ENCODE results near the gene ANAPC13.

ANAPC13 gene, protein sequence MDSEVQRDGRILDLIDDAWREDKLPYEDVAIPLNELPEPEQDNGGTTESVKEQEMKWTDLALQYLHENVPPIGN

DNA sequence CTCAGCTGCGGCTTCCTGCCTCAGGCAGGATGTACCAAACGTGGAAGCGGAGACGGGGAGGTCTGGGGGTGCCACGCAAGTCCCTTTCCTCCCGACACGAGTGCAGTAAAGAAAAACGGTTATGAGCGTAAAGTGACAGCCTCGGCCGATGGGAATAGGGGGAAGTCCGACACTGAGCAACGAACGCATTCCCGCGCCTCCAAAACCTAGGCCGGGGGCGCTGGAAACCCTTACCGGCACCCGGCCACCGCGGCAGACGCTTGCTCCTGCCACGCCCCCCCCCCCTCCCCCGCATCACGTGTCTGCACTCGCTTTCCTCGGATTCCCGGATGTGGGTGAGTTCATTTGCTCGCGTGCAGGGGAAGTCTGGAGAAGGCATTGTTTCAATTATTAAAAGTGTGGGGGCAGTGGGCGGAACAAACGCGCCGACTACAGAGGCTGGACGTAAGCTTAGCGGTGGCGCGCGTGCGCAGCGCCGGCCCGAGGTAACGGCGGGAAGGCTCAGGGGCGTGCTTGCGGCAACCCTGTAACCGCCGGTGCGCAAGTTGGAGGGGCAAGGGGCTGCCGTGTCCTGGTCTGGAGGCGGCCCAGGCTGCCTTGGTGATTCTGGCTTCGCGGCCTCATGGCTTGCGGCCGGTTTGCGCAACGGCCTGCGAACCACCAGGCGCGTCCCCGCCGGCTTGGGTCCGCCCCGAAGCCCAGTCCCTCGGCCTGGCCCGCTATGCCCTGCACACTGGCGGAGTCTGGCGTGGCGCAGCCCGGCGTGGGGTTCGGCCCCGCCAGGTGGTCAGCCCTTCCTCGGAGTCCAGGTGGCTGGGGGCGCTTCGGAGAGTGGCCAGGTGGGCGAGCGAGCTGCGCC is at the start of gene ANAPC13, which contains the start of gene CEP63:
Gene ANAPC13, minus strand, starts transcription at position 268 of the 859 bp plus-strand sequence. CDS start 3,081 bp downstream, outside the sequence.
Gene CEP63, plus strand, starts transcription at position 340 of the 859 bp plus-strand sequence. CDS start 9,264 bp downstream, outside the sequence.
- peak; percentile 78 to 84 for DNase-seq (ENCODE audit: low read depth in 2 of 2)

DNA sequence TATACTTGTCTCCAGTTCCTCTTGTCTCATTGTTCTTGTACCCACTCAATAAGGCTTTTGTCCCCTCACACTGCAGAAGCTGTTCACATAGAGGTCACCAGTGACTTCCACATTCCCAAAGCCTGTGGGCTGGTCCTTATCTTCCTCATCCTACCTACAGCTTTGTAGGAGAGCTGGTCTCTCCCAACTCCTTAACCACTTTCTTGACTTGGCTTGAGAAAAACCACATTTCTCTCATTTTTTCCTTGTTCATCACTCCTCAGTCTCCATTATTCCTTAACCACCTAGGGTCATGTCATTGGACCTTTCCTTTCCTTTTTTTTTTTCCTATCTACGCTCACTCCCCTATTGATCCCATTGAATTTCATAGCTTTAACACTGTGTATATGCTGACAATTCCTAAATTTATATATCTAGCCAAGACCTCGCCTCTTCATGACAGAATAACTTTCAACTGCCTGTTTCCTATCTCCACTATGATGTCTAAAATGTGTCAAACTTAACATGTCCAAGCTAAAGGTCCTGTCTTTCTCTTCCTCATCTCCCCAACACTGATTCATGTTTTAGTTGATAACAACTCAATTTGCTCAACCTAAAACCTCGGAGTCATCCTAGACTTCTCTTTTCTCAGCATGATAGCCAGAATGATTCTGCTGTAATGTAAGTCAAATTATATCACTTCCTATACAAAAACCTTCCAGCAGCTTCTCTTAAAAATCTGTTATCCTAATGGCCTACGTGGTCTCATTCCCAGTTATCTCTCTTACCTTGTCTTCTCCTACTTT is 49.6 kb upstream of the ANAPC13 start:
- DNase-seq (ENCODE audit: low read depth in 2 of 2) = no peak

DNA sequence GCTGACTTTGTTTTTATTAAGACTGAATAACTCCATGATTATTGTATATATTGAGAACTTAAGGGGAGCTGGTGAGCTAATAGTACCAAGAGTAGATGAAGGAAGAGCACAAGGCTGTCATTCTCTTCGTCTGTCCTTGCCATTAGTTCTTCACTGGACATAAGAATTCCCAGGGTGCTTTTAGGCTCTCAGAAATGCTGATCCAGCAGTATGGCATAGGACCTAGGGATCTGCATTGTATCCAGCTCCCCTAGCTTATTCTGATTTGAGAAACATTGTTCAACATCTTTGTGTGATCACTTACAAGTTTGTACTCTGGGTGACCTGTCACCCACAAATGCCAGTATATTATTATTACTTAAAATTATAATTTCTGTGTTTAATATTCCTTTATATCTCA is 47.7 kb upstream of the ANAPC13 start:
- DNase-seq (ENCODE audit: low read depth in 2 of 2) = no peak

DNA sequence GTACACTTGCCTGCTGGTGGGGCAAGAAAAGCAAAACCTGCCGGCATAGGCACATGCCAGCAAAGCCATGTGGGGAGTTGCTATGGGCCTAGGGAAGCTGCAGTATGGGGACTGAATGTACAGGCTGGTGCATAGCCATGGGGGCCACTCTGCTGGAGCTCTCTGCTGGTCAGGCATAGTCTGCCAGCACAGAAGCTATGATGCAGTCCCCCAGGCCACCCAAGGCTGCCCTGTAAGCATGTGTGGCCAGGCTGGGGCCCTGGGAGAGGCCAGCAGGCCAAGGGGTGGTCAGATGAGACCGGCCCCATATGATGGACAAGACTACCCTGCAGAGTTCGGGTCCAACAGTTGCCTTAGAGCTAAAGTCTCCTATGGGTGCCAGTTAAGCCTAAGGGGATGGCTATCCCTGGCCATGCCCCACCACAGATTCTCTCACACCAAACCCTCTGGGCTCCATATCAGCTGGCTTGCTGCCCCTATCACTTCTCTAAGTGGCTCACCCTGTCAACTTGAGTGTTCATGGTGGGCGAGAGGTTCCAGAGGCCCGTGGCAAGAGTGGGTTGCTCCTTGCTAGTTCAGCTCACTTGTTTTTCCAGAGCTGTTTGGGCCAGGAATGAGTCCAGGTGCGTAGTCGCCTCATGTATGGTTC is 41.9 kb upstream of the ANAPC13 start:
- no peak for DNase-seq (ENCODE audit: low read depth in 2 of 2)

DNA sequence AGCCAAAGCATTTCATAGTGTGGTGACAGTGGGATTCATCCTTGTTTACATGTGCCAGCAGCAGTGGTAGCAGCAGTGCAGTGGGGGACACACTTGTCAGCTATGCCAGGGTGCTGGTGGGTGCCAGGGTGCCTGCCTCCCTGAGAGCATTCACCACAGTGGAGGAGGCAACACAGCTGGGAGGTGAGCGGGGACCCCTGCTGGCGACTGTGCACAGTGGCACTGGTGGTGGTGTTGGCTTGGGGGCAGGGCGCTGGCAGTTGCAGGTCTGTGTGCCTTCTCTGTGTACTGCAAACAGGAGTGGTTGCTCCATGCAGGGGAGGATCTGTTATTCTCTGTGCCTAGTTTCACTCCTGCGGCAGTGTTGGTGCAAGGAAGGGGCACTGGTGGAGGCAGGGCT is 41.3 kb upstream of the ANAPC13 start:
- DNase-seq (ENCODE audit: low read depth in 2 of 2) = no peak

DNA sequence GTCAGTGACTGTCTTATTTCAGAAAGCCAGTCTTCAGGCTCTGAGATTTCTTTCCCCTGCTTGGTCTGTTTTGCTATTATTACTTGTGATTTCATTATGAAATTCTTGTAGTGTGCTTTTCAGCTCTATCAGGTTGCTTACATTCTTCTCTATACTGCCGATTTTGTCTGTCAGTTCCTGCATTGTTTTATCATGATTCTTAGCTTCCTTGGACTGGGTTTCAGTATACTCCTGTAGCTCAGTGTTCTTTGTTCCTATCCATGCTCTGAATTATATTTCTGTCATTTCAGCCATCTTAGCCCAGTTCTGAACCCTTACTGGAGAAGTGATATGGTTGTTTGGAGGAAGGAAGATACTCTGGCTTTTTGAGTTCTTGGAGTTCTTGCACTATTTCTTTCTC is 40.5 kb upstream of the ANAPC13 start:
- no peak for DNase-seq (ENCODE audit: low read depth in 2 of 2)

DNA sequence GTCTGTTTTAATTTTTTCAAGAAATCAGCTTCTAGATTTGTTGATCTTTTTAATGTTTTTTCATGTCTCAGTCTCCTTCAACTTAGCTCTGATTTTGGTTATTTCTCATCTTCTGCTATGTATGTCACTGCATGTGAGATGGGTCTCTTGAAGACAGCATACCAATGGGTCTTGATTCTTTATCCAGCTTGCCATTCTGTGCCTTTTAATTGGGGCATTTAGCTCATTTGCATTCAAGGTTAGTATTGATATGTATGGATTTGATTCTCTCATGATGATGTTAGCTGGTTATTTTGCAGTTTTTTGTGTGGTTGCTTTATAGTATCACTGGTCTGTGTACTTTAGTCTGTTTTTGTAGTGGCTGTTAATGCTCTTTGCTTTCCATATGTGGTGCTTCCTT is 39.5 kb upstream of the ANAPC13 start:
- DNase-seq (ENCODE audit: low read depth in 2 of 2) = no peak

DNA sequence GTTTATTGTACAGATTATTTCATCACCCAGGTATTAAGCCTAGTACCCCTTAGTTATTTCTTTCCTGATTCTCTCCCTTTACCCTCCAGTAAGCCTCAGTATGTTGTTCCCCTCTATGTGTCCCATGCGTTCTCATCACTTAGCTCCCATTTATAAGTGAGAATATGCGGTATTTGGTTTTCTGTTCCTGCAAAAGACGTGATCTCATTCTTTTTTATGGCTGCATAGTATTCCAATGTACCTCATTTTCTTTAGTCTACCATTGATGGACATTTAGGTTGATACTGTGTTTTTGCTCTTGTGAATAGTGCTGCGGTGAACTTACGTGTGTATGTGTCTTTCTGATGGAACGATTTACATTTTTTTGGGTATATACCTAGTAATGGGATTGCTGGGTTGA is 36.8 kb upstream of the ANAPC13 start:
- no peak for DNase-seq (ENCODE audit: low read depth in 2 of 2)

DNA sequence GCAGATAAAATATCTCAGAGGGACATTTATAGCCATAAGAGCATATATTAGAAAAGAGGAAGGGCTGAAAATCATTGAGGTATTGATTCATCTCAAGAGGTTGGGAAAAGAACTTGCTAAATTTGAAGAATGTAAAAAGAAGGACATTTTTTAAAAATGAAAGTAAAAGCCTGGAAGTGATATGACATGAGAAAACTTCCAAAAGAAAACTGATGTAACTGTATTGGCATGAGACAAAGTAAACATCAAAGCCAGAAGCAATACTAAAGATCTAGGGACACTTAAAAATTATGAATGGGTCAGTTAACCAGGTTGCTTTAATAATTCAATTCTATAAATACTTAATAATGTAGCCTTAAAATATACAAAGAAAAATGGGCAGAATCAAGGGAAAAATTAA is 32.0 kb upstream of the ANAPC13 start:
- DNase-seq (ENCODE audit: low read depth in 2 of 2) = no peak

DNA sequence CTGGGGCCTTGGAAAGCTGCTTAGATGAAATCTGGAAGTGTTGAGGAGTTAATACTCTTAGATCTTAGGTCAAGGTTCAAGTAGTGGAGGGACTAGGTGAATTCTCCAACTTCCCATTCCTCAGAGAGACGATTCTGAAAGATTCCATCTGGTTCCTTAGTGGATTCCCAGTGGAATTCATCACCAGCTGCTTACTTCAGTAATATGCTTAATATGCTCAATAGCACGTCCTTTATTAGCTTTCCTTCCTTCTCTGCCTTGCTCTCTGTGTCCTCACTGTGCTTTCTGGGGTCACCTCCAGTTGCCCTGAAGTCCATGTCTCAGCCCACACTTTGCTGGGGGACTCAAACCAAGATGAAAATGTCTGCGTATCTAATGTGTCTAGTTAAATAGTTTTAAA is 31.1 kb upstream of the ANAPC13 start:
- no peak for DNase-seq (ENCODE audit: low read depth in 2 of 2)

DNA sequence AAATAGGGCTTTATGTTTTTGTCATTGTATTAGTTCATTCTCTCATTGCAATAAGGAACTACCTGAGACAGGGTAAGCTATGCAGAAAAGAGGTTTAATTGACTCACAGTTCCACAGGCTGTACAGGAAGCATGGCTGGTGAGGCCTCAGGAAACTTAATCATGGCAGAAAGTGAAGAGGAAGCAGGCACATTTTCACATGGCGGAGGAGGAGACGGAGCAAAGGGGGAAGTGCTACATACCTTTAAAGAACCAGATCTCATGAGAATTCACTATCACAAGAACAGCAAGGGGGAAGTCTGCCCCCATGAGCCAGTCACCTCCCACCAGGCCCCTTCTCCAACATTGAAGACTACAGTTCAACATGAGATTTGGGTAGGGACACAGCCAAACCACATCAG is 25.7 kb upstream of the ANAPC13 start:
- no peak for DNase-seq (ENCODE audit: low read depth in 2 of 2)

DNA sequence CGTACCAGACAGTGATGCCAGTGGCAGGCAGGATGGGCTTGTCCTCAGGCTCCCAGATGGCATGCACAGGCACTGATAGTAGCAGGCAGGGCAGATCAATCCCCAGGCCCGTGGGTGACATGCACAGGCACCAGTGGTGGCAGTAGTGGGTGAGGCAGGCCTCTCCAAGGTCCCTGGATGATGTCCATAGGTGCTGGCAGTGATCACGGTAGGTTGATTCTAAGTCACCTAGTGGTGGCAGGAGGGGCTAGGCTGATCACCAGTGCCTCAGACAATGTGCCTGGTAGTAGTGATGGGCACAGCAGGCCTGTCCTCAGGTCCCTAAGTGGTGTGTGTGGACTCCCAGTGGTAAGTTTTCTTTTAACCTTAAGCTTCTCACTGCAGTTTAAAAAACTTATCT is 19.7 kb upstream of the ANAPC13 start:
- DNase-seq (ENCODE audit: low read depth in 2 of 2) = no peak

DNA sequence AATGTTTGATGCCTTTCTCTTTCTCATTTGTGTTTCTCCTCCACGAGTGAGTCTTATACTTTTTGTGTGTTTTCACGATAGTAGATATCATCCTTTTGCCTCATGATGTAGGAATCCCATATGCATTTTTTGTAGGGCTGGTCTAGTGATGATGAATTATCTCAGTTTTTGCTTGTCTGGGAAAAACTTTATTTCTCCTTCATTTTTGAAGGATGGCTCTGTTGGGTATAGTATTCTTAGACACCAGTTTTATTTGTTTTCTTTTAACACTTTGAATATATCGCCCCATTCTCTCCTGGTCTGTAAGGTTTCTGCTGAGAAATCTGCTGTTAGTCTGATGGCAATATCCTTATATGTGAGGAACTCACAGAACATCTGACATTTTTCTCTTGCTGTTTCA is 18.3 kb upstream of the ANAPC13 start:
- no peak for DNase-seq (ENCODE audit: low read depth in 2 of 2)

DNA sequence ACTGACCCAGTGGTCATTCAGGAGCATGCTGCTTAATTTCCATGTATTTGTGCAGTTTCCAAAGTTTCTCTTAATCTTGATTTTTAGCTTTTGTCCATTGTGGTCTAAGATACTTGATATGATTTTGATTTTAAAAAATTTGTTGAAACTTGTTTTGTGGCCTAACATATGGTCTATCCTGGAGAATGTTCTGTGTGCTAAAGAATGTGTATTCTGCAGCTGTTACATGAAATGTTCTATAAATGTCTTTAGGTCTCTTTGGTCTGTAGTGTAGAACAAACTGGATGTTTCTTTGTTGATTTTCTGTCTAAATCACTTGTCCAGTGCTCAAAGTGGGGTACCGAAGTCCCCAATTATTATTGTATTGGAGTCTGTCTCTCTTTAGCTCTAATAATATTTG is 17.5 kb upstream of the ANAPC13 start:
- no peak for DNase-seq (ENCODE audit: low read depth in 2 of 2)

DNA sequence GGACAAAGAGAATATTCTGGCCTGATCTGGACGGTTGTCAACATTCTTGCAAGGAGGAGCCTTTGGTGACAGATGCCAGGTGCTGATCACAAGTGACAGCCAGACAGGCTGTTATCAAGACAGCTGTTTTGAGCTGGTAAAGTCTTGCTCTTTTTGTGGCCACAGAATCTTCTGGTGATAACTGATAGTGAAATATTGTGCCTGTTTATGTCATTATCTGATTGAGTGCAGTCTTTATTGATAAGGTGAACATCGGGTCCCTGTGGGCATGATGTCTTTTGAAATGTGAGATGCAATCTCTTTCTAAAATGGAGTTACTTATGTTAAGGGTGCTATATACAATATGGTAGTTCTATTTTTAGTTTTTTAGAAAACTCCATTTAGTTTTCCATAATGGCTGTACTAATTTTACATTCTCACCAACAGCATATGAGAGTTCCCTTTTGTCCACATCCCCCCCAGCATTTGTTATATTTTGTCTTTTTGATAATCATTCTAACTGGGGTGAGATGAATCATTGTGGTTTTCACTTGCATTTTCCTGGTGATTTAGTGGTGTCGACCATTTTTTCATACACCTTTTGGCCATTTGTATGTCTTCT is 10.8 kb upstream of the ANAPC13 start:
- DNase-seq (ENCODE audit: low read depth in 2 of 2) = no peak

DNA sequence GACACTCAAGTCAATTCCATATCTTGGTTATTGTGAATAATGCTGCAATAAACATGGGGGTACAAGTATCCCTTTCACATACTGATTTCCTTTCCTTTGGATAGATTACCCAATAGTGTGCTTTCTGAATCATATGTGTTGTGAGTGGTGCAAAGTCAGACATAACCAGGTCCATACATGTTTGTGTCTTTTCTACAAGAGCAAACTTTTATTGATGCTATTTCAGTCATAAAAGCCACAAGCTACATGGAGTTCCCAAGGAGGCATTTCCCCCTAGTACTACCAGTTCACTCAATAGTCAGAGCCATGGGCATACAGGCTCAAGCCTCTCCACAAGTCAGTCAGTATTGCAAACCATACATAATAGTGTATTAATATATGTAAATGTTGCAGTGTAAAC is 10.2 kb upstream of the ANAPC13 start:
- DNase-seq (ENCODE audit: low read depth in 2 of 2) = no peak

DNA sequence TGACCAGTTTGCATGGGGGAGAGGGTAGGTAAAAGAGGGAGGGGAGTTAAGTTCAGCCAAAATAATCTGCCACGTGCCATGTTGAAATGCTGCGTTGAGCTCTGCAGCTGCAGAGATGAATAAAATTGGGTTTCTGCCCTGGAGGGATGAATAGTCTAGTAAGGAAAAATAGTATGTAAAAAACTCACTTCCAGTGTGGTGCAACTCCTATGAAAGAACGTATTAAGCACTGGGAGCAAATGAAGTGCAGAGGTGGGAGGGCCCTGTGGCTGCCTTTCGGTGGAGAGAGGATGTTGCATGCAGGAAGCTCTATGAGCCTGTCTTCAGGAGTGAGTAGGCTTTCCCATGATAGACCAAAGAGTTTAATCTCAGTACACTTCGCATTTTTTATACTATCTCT is 8.7 kb upstream of the ANAPC13 start:
- DNase-seq (ENCODE audit: low read depth in 2 of 2) = no peak

DNA sequence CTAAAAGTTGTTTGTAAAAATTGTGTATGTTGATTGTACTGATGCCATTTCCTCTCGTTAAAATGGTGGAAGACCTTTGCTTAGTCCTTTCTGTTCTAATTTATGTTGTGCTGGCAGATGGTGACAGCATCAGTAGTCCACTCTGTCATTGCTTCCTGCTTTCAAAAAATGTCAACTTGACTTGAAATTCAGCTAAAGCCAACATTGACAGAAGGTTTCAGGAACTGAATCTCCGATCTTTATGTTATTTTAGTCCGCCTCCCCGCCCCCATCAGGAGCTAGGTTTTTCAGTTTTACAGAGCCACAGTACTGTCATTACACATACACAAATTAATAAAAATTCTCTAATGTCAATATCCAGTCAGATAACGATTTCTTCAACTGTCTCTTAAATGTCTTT is 1.6 kb upstream of the ANAPC13 start:
- no peak for DNase-seq (ENCODE audit: low read depth in 2 of 2)

DNA sequence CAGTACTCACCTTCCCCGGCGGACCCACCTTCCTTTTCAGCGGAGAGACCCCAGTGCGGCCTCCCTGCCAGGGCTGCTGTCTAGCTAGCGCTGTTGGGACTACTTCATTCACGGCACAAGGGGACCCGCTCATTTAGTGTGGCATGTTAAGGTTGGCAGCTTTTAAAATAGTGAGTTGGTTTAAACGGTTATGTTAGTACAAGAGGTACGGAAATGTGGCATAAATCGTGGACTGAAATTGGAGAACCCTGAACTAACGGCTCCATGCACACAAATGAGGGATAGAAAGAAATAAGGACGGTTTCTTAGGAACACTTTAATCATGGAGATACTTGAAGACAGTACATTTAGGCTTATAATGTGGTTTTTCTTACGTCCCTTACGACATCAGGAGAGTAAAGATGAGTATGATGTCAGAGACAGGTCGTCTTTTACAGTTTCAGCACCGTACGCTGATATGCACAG is 824 bp upstream of the ANAPC13 start:
- DNase-seq (ENCODE audit: low read depth in 2 of 2) = no peak

DNA sequence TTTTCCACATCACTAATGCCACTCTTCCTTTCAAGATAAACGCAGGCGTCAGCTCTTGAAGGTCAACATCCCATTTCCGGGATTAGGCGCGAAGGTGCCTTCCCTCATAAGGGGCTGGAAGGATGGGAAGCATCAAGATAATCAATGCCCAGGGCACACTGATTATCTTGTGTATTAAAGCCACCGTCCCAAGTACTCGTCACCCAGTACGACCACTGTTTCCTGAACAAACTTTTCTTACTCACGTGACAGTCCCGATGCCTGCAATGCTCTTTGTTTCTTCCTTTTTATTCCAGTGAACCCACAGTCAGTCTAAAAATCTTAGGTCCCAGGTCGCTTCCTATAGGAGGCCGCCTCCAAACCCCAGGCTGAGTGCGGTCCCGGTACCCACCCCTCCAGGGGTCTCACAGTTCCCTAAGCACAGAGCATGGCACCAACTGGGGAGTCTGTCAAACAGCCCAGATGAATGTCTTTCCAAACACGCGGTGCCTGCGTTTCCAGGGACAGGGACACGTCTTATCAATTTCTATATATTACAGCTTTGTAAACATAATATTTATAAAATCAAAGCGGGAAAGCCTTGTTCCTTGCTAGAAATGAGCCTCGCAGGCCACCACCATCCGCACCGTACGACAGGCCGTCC is 589 bp downstream of the ANAPC13 start:
- DNase-seq (ENCODE audit: low read depth in 2 of 2) = no peak

DNA sequence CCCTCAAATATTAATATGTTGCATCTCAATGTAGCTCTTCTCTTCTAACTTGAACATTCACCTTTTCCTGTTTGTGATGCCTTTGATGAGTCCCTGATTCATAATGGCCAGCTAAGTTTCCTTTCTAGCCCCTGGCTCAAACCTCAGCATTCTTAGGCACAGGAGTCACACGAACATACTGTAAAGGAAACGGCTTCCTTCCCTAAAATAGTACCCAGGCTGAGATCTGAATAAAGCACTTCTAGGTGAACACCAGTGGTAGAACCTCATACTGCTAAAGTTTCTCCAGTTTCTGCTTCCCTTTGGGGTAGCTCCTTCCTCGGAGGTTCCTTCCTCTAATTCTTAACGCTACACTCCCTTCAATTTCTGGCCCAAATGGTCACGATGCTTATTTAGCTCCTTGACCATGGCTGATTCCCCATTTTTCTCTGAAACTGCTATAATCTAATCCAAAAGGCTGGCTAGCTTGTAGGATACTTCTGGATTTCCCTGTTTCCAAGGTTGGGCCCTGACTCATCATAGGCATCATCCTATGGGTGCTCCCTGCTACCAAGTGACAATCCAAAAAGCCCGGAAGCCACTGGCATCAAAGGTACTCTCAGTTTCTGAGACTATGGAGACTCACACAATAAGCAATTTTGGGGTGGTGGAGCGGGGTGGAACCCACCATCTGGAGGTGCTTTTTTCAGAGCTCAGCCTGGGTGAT is 2.4 kb downstream of the ANAPC13 start:
- no peak for DNase-seq (ENCODE audit: low read depth in 2 of 2)

Data from stimulated activated CD8-positive, alpha-beta memory T cell treated with anti-CD3 and anti-CD28 coated beads, Interleukin-2, amount 100 ng/mL, for 48 hours (primary cell).